ENCODE results near the gene CTBP2.

DNA sequence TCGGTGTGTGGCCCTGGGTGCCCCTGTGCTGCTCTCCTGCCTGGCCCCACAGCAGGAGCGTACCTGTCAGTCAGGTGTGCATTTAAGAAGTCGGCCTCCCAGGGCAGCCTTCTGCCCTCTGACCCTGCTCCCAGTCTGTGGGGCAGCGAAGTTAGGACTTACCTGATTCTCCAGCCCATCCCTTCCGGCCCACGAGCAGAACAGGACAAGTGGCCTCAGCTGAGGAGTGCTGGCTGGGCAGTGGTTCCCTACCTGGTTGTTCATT is 24.7 kb downstream of the CTBP2 start:
- TF ChIP-seq, protein P1, sequence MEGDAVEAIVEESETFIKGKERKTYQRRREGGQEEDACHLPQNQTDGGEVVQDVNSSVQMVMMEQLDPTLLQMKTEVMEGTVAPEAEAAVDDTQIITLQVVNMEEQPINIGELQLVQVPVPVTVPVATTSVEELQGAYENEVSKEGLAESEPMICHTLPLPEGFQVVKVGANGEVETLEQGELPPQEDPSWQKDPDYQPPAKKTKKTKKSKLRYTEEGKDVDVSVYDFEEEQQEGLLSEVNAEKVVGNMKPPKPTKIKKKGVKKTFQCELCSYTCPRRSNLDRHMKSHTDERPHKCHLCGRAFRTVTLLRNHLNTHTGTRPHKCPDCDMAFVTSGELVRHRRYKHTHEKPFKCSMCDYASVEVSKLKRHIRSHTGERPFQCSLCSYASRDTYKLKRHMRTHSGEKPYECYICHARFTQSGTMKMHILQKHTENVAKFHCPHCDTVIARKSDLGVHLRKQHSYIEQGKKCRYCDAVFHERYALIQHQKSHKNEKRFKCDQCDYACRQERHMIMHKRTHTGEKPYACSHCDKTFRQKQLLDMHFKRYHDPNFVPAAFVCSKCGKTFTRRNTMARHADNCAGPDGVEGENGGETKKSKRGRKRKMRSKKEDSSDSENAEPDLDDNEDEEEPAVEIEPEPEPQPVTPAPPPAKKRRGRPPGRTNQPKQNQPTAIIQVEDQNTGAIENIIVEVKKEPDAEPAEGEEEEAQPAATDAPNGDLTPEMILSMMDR (IDR thresholded peaks at IDR 0.05) = no peak
- no peak for TF ChIP-seq POLR2A (IDR thresholded peaks at IDR 0.05)

Data from thyroid gland (tissue), 4 donors.